Measurements from ENCODE around the gene PDE3B. TPM values are rescaled to one million over a fixed set of nuclear protein-coding genes. Genes with fewer than 3 reads are reported as not detected.

PDE3B gene
- polyA plus RNA-seq, 3 donors: 4.0 to 6.0 (median 5.2) TPM

- Mint-ChIP-seq H3K4me1 (peaks cover 44% of the 10 kb centered on the region), H3K9me3 (peaks cover 0 to 6% (median 2%) of the 10 kb centered on the region in 7 donors), H3K27ac (peak overlapping the region in 5 of 7 donors; percentile 14 to 94 (median 85)), H3K36me3 (no peaks in the 10 kb centered on the region), H3K4me3 (no peak overlapping the region), H3K27me3 (ENCODE audit: low read depth in 3 of 3) (peaks cover 0 to 2% (median 2%) of the 10 kb centered on the region in 3 donors)
- no peak for TF ChIP-seq CTCF (IDR thresholded peaks at IDR 0.05)
- intact Hi-C loops (cut with micrococcal nuclease): loop anchor here in 1 of 2 donors (5.0 kb wide), 1 partner anchor 113 kb away; the partner anchor contains the start of gene PSMA1
- Histone ChIP-seq H3K36me3 (replicated peaks in 1 of 2; ENCODE audit: control insufficient read depth in 1 of 2, insufficient read depth in 2 of 2, low read length in 2 of 2) (no peaks in the 10 kb centered on the region), H3K9ac (ENCODE audit: insufficient read depth, low read length, poor library complexity, severe bottlenecking) (no peak overlapping the region), H3K4me1 (ENCODE audit: control insufficient read depth in 1 of 2, insufficient read depth in 2 of 2, low read length in 2 of 2) (peaks cover 24 to 40% of the 10 kb centered on the region in 2 donors), H3K4me3 (replicated peaks in 1 of 3; ENCODE audit: low read depth in 2 of 3, low read length in 3 of 3) (no peak overlapping the region), H3K9me3 (replicated peaks in 1 of 2; ENCODE audit: control insufficient read depth in 1 of 2, insufficient read depth in 1 of 2, low read length in 2 of 2) (no peaks in the 10 kb centered on the region), H3K27ac (ENCODE audit: low read depth in 1 of 2, low read length in 2 of 2) (peak overlapping the region in 1 of 2 donors; percentile 84), H3K27me3 (ENCODE audit: control insufficient read depth in 2 of 2, insufficient read depth in 2 of 2, low read length in 2 of 2) (no peaks in the 10 kb centered on the region), H2AFZ (ENCODE audit: insufficient read depth, low read depth, low read length, poor library complexity, severe bottlenecking) (no peak overlapping the region), H3K4me2 (replicated peaks; ENCODE audit: extremely low read depth, low read length, poor library complexity, severe bottlenecking) (no peak overlapping the region), H4K20me1 (ENCODE audit: insufficient read depth, low read length) (no peaks in the 10 kb centered on the region), H3K79me2 (ENCODE audit: insufficient read depth, low read length) (peaks cover 7% of the 10 kb centered on the region)
- DNase-seq: no peak
- no CpG with 5 or more reads among the region's 1 CpG for WGBS (ENCODE audit: insufficient coverage)
Measured at GRCh38 chr11:14634813-14635212, 8.8 kb upstream of the PDE3B start.

- H3K36me3 Mint-ChIP-seq: no peaks in the 10 kb centered on the region
- peak overlapping the region; percentile 85 to 95 (median 91) for H3K27ac Mint-ChIP-seq
- peak overlapping the region in 1 of 2 donors; percentile 28 for H3K4me3 Mint-ChIP-seq
- Histone ChIP-seq H3K36me3 (replicated peaks in 1 of 2; ENCODE audit: control insufficient read depth in 1 of 2, insufficient read depth in 2 of 2, low read length in 2 of 2) (no peaks in the 10 kb centered on the region), H3K79me2 (ENCODE audit: insufficient read depth, low read length) (peaks cover 7% of the 10 kb centered on the region), H3K4me3 (replicated peaks in 1 of 3; ENCODE audit: low read depth in 2 of 3, low read length in 3 of 3) (peak overlapping the region in 1 of 3 experiments; percentile 42), H3K27me3 (ENCODE audit: control insufficient read depth in 2 of 2, insufficient read depth in 2 of 2, low read length in 2 of 2) (no peaks in the 10 kb centered on the region), H4K20me1 (ENCODE audit: insufficient read depth, low read length) (no peaks in the 10 kb centered on the region), H2AFZ (ENCODE audit: insufficient read depth, low read depth, low read length, poor library complexity, severe bottlenecking) (no peak overlapping the region), H3K9me3 (replicated peaks in 1 of 2; ENCODE audit: control insufficient read depth in 1 of 2, insufficient read depth in 1 of 2, low read length in 2 of 2) (no peaks in the 10 kb centered on the region), H3K27ac (ENCODE audit: low read depth in 1 of 2, low read length in 2 of 2) (peak overlapping the region in 1 of 2 donors; percentile 84), H3K4me2 (replicated peaks; ENCODE audit: extremely low read depth, low read length, poor library complexity, severe bottlenecking) (peak overlapping the region; percentile 61), H3K4me1 (ENCODE audit: control insufficient read depth in 1 of 2, insufficient read depth in 2 of 2, low read length in 2 of 2) (peaks cover 24 to 40% of the 10 kb centered on the region in 2 donors), H3K9ac (ENCODE audit: insufficient read depth, low read length, poor library complexity, severe bottlenecking) (peak overlapping the region; percentile 11)
- peak; percentile 36 to 80 (median 61) for DNase-seq
- peaks cover 47% of the 10 kb centered on the region for H3K4me1 Mint-ChIP-seq
- no CpG with 5 or more reads among the region's 1 CpG for WGBS (ENCODE audit: insufficient coverage)
- peaks cover 0 to 4% (median 2%) of the 10 kb centered on the region in 3 donors for H3K27me3 Mint-ChIP-seq (ENCODE audit: low read depth in 3 of 3)
- H3K9me3 Mint-ChIP-seq: peaks cover 0 to 6% (median 2%) of the 10 kb centered on the region in 7 donors
- intact Hi-C loops (cut with micrococcal nuclease): loop anchor here in 1 of 2 donors (5.0 kb wide), 1 partner anchor 113 kb away; the partner anchor contains the start of gene PSMA1
- no peak for TF ChIP-seq CTCF (IDR thresholded peaks at IDR 0.05)
Measured at GRCh38 chr11:14635546-14635945, 8.1 kb upstream of the PDE3B start.

Data from CD14-positive monocyte (primary cell).